GM23248 (cell line): ENCODE measurements around the gene CHN2.

Experiments used
- EZH2 ChIP-seq: fragments of 200-600 bp; sonication (generic); IDR thresholded peaks from 2 replicates; pipeline ENCODE4 v1.6.1; 2018; ENCODE audit warnings: antibody characterized with exemption, mild to moderate bottlenecking; ENCODE audit not compliant: insufficient read depth, poor library complexity, severe bottlenecking
- EZH2phosphoT487 ChIP-seq: fragments of 200-600 bp; sonication (generic); IDR thresholded peaks from 2 replicates; pipeline ENCODE4 v1.6.1; 2018; ENCODE audit warnings: antibody characterized with exemption, moderate library complexity, mild to moderate bottlenecking, low read depth; ENCODE audit not compliant: insufficient read depth

- TF ChIP-seq EZH2 (no peak), EZH2phosphoT487 (no peak)
Observed at GRCh38 chr7:29483219-29484104, 288.9 kb downstream of the CHN2 start.
